ENCODE measurements around the gene TNFRSF1A.
"Not testable (repeated sequence)": the region's sequence is repeated elsewhere in the genome, so short reads cannot be mapped to it uniquely, and the experiment has no call there.

The TNFRSF1A gene

GRCh38 chr12:6347367-6348338, 5.8 kb upstream of the TNFRSF1A start:
- Histone ChIP-seq H3K27me3 (ENCODE audit: insufficient read depth, low read depth, severe bottlenecking) (no peaks in the 10 kb centered on the region), H3K9me3 (ENCODE audit: severe bottlenecking) (peaks cover 2% of the 10 kb centered on the region), H3K36me3 (no peaks in the 10 kb centered on the region), H3K4me3 (ENCODE audit: low read depth, low read length) (no peak overlapping the region), H3K27ac (no peak overlapping the region)
- TF ChIP-seq CTCF (IDR thresholded peaks at IDR 0.05; ENCODE audit: low read depth, low read length) = no peak
- no peak for DNase-seq

GRCh38 chr12:6346942-6347341, 5.1 kb upstream of the TNFRSF1A start:
- Histone ChIP-seq H3K27me3 (ENCODE audit: insufficient read depth, low read depth, severe bottlenecking) (no peaks in the 10 kb centered on the region), H3K27ac (no peak overlapping the region), H3K36me3 (no peaks in the 10 kb centered on the region), H3K9me3 (ENCODE audit: severe bottlenecking) (peaks cover 2% of the 10 kb centered on the region), H3K4me3 (ENCODE audit: low read depth, low read length) (no peak overlapping the region)
- no peak for TF ChIP-seq CTCF (IDR thresholded peaks at IDR 0.05; ENCODE audit: low read depth, low read length)
- DNase-seq = no peak

- no peaks in the 10 kb centered on the region for H3K27me3 ChIP-seq (ENCODE audit: insufficient read depth, low read depth, severe bottlenecking)
- no peak for TF ChIP-seq CTCF (IDR thresholded peaks at IDR 0.05; ENCODE audit: low read depth, low read length)
- peaks cover 2% of the 10 kb centered on the region for H3K9me3 ChIP-seq (ENCODE audit: severe bottlenecking)
- H3K4me3 ChIP-seq (ENCODE audit: low read depth, low read length) = no peak overlapping the region
- no peak for DNase-seq
- H3K36me3 ChIP-seq = no peaks in the 10 kb centered on the region
- H3K27ac ChIP-seq = no peak overlapping the region
Measured at GRCh38 chr12:6346235-6346832, 4.5 kb upstream of the TNFRSF1A start.

GRCh38 chr12:6345319-6346091, 3.6 kb upstream of the TNFRSF1A start:
- peaks cover 2% of the 10 kb centered on the region for H3K9me3 ChIP-seq (ENCODE audit: severe bottlenecking)
- H3K36me3 ChIP-seq = no peaks in the 10 kb centered on the region
- H3K27me3 ChIP-seq (ENCODE audit: insufficient read depth, low read depth, severe bottlenecking) = no peaks in the 10 kb centered on the region
- no peak overlapping the region for H3K27ac ChIP-seq
- DNase-seq = no peak
- TF ChIP-seq CTCF (IDR thresholded peaks at IDR 0.05; ENCODE audit: low read depth, low read length) = no peak
- H3K4me3 ChIP-seq (ENCODE audit: low read depth, low read length) = no peak overlapping the region

- not testable (repeated sequence) for H3K27me3 ChIP-seq (ENCODE audit: insufficient read depth, low read depth, severe bottlenecking); H3K9me3 ChIP-seq (ENCODE audit: severe bottlenecking); H3K27ac ChIP-seq; H3K36me3 ChIP-seq; DNase-seq; H3K4me3 ChIP-seq (ENCODE audit: low read depth, low read length)
Measured at GRCh38 chr12:6344101-6344660, 2.3 kb upstream of the TNFRSF1A start.
